H1 (cell line): ENCODE results near the gene HID1. TPM values are rescaled to one million over a fixed set of nuclear protein-coding genes. Genes with fewer than 3 reads are reported as not detected.

ENCODE experiments used
- BRCA1 ChIP-seq: IDR thresholded peaks from 2 replicates; pipeline ENCODE4 v1.6.1; 2012; ENCODE audit warnings: low read depth, low read length, improper control_type of control experiment
- EP300 ChIP-seq, 2 experiments: IDR thresholded peaks; 1 replicate in 1 of 2; 2 replicates in 1 of 2; pipeline ENCODE4 v1.6.1; 2011 to 2012; ENCODE audit warnings: low read depth in 2 of 2, low read length in 2 of 2, mild to moderate bottlenecking in 2 of 2, borderline replicate concordance in 1 of 2, inconsistent platforms in 1 of 2, moderate library complexity in 1 of 2
- KDM5A ChIP-seq: fragments of 200-600 bp; IDR thresholded peaks from 2 replicates; pipeline ENCODE4 v1.7.1; 2012; ENCODE audit warnings: mild to moderate bottlenecking, low read length, inconsistent platforms, mixed read lengths
- SRF ChIP-seq: IDR thresholded peaks from 2 replicates; pipeline ENCODE4 v1.6.1; 2011; ENCODE audit warnings: mild to moderate bottlenecking, low read depth, low read length, moderate library complexity
- polyA plus RNA-seq, 7 experiments: library from polyadenylated mRNA; depleted of rRNA in 3 of 7; stranded (reverse) in 5 of 7; unstranded in 2 of 7; fragments of >200 nt in 5 of 7; fragments of 200-250 nt in 2 of 7; gene quantifications; 1 replicate in 5 of 7; 2 replicates in 1 of 7; 4 replicates in 1 of 7; pipeline versions ENCODE4 v1.2.1 to v1.2.3, GENCODE V29; 2011 to 2013; ENCODE audit warnings: missing spikeins in 2 of 7, mixed read lengths in 2 of 7
- total RNA-seq: library from RNA; stranded (reverse); fragmentation: NEBNext Ultra II Directional; extraction: Animal tissue kit (Norgen Biotek cat#: 25700); gene quantifications from 2 replicates; pipeline ENCODE4 v1.2.1, GENCODE V29; 2021

HID1 gene
- total and polyA plus RNA-seq, 2 of the 8 experiments (the other 6 are each of a cell fraction or from before 2014, with no cell fraction given), result 15.1 to 25.9 TPM

DNA sequence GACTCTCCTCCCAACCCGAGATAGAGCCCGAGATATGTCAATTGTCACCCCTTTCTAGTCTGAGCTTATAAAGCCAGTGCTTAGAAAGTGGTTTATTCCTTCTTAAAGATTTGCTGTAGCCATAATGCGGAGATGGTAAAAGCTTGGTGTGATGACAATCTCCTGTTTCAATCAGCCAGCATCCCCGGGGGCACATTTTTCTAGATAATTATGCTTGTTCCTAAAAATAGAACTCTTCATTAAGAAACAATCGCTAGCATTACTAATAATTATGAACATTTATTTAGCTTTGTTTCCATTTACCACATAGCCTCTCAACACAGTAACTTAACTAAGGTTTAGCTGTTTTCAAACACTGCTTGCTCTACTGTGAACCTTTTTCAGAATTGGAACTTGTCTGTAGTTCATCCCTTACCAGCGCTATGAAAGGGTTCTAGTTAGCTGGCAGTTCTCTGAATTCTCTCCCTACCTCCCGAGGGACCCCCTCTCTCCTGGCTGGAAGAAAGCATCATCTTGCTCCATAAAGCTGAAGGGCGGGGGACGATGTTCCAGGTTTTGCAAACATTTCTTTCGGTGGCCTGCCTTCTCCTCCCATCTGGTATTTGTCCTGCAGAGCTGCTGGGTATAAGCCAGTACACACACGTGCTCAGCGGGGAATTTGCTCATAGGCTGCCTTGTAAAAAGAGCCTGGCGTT, 39.0 kb upstream of the HID1 start (continued):
- TF ChIP-seq KDM5A, result no peak
- no peak for TF ChIP-seq SRF
- TF ChIP-seq EP300 (IDR thresholded peaks at IDR 0.05; ENCODE audit: borderline replicate concordance in 1 of 2, low read depth in 2 of 2, low read length in 2 of 2), result no peak
- no peak for TF ChIP-seq BRCA1
